Endothelial cell of umbilical vein (primary cell): ENCODE measurements around the gene BICD2. TPM values are rescaled to one million over a fixed set of nuclear protein-coding genes. Genes with fewer than 3 reads are reported as not detected.

Experiments used
- BruUV-seq: library from RNA; stranded (reverse); fragments of 400-500 nt; replicated peaks from 2 replicates; lab custom pipeline; 2021; lab: Mats Ljungman, UMichigan
- CTCF ChIA-PET: fragments of 300-600, 350-600 bp; sonication (Branson Sonifier 250); formaldehyde crosslinking; loops from one replicate; lab custom pipeline; 2021; ENCODE audit warnings: antibody characterized with exemption, inconsistent platforms; lab: Charles Lee
- POLR2A ChIA-PET: fragments of 300-600, 350-600 bp; sonication (Branson Sonifier 250); formaldehyde crosslinking; loops from one replicate; lab custom pipeline; 2021; ENCODE audit warnings: antibody characterized with exemption, inconsistent platforms; lab: Charles Lee
- DNase-seq: peaks from one replicate; pipeline ENCODE4 v3.0.0-alpha.2; 2011; ENCODE audit warnings: low read depth, low spot score
- FAIRE-seq: peaks from 2 replicates; lab custom pipeline; 2011; peaks lifted over from hg19 to GRCh38; lab: Jason Lieb, UNC
- H2AFZ ChIP-seq: 2 replicates; pipeline ENCODE4 v1.6.0; 2012; ENCODE audit warnings: low read depth, low read length, control low read depth, inconsistent platforms
- H3K27ac ChIP-seq: 2 replicates; pipeline ENCODE4 v1.5.1; 2011; ENCODE audit warnings: low read depth, mild to moderate bottlenecking, control low read depth, low read length, moderate library complexity; ENCODE audit not compliant: insufficient read depth
- H3K27me3 ChIP-seq, 2 experiments: 2 replicates each; pipeline versions ENCODE4 v1.6.0 to v1.6.1; 2011; ENCODE audit warnings: low read length in 2 of 2, mixed read lengths in 1 of 2; ENCODE audit not compliant: control insufficient read depth in 2 of 2, insufficient read depth in 2 of 2
- H3K36me3 ChIP-seq, 2 experiments: 2 replicates in 1 of 2; 3 replicates in 1 of 2; pipeline ENCODE4 v1.5.1; 2011; ENCODE audit warnings: low read length in 2 of 2, mild to moderate bottlenecking in 1 of 2, moderate library complexity in 1 of 2; ENCODE audit not compliant: control insufficient read depth in 2 of 2, insufficient read depth in 2 of 2; ENCODE audit errors: extremely low read depth in 1 of 2
- H3K4me1 ChIP-seq: 3 replicates; pipeline ENCODE4 v1.5.1; 2011; ENCODE audit warnings: mild to moderate bottlenecking, low read length; ENCODE audit not compliant: control insufficient read depth, insufficient read depth; ENCODE audit errors: extremely low read depth
- H3K4me2 ChIP-seq: 2 replicates; pipeline ENCODE4 v1.6.1; 2011; ENCODE audit warnings: low read length, control low read depth, mixed read lengths; ENCODE audit not compliant: insufficient read depth
- H3K4me3 ChIP-seq, 3 experiments: fragments of 200-600 bp in 1 of 3; sonication (generic), shearing (Covaris generic) in 1 of 3; replicated peaks in 1 of 3; 2 replicates each; pipeline ENCODE4 v1.5.1; 2011 to 2016; ENCODE audit warnings: control low read depth in 3 of 3, low read length in 3 of 3, mild to moderate bottlenecking in 2 of 3, inconsistent platforms in 1 of 3, low read depth in 1 of 3, moderate library complexity in 1 of 3; ENCODE audit not compliant: insufficient read depth in 1 of 3
- H3K79me2 ChIP-seq: 2 replicates; pipeline ENCODE4 v1.6.0; 2012; ENCODE audit warnings: low read length, inconsistent platforms; ENCODE audit not compliant: control insufficient read depth, insufficient read depth
- H3K9ac ChIP-seq: replicated peaks from 2 replicates; pipeline ENCODE3; 2011; ENCODE audit warnings: low read length, control low read depth; ENCODE audit not compliant: insufficient read depth; ENCODE audit errors: extremely low read depth
- H3K9me1 ChIP-seq: replicated peaks from 3 replicates; pipeline ENCODE4 v1.6.0; 2011; ENCODE audit warnings: mild to moderate bottlenecking, low read length; ENCODE audit not compliant: control insufficient read depth, insufficient read depth; ENCODE audit errors: extremely low read depth
- H3K9me3 ChIP-seq: replicated peaks from 2 replicates; pipeline ENCODE4 v1.5.1; 2012; ENCODE audit warnings: low read length, inconsistent platforms; ENCODE audit not compliant: control insufficient read depth, insufficient read depth
- H4K20me1 ChIP-seq: replicated peaks from 2 replicates; pipeline ENCODE3; 2011; ENCODE audit warnings: mild to moderate bottlenecking, low read length; ENCODE audit not compliant: control insufficient read depth, insufficient read depth; ENCODE audit errors: extremely low read depth
- FOS ChIP-seq: IDR thresholded peaks from 2 replicates; pipeline ENCODE4 v1.6.1; 2011; ENCODE audit warnings: mild to moderate bottlenecking, low read length, moderate library complexity, borderline replicate concordance; ENCODE audit not compliant: insufficient read depth
- GATA2 ChIP-seq: IDR thresholded peaks from 2 replicates; pipeline ENCODE4 v1.7.0; 2011; ENCODE audit warnings: low read depth, mild to moderate bottlenecking, moderate library complexity, mixed read lengths, low read length; ENCODE audit not compliant: insufficient read length, insufficient read depth
- JUN ChIP-seq: IDR thresholded peaks from 2 replicates; pipeline ENCODE4 v1.6.1; 2011; ENCODE audit warnings: borderline replicate concordance, low read depth; ENCODE audit not compliant: insufficient read length, insufficient read depth
- POLR2A ChIP-seq: IDR thresholded peaks from 2 replicates; pipeline ENCODE4 v1.6.1; 2012; ENCODE audit warnings: low read depth, mild to moderate bottlenecking, control low read depth, low read length
- POLR2AphosphoS5 ChIP-seq: IDR thresholded peaks from 2 replicates; pipeline ENCODE4 v1.6.1; 2012; ENCODE audit warnings: low read depth, mild to moderate bottlenecking, control low read depth, low read length, moderate library complexity; ENCODE audit not compliant: insufficient read depth
- dilution Hi-C: fragments of 300-500 bp; cut with MboI; formaldehyde crosslinking; loops from one replicate; pipeline ENCODE4 v1.15.0; 2019; ENCODE audit warnings: low sequenced_read_pairs; ENCODE audit not compliant: extremely low pct_ligation_motif_present
- intact Hi-C: fragments of 100-400 bp; cut with micrococcal nuclease; formaldehyde crosslinking; loops from one replicate; pipeline ENCODE4 v1.10.0; 2022
- polyA plus RNA-seq, 4 experiments: library from polyadenylated mRNA; depleted of rRNA in 3 of 4; stranded (reverse) in 3 of 4; unstranded in 1 of 4; fragments of >200 nt; gene quantifications; 2 replicates each; pipeline versions ENCODE4 v1.2.1 to v1.2.3, GENCODE V29; 2011 to 2012; ENCODE audit warnings: missing spikeins in 1 of 4
- total RNA-seq: library from RNA; stranded (reverse); gene quantifications from 2 replicates; pipeline ENCODE4 v1.2.3, GENCODE V29; 2021
- TF ChIP-seq, protein P1 (sequence below), 2 donors: IDR thresholded peaks; 1 replicate in 1 of 2; 2 replicates in 1 of 2; pipeline ENCODE4 v1.5.1; 2011; ENCODE audit warnings: low read length in 2 of 2, mild to moderate bottlenecking in 2 of 2, moderate library complexity in 2 of 2, control low read depth in 1 of 2, inconsistent platforms in 1 of 2, low read depth in 1 of 2; ENCODE audit not compliant: insufficient read depth in 1 of 2; ENCODE audit errors: extremely low read depth in 1 of 2

The BICD2 gene
- total and polyA plus RNA-seq, 2 donors (not counting 3 experiments of a cell fraction or from before 2014, with no cell fraction given) = 14.3 to 39.3 TPM

DNA sequence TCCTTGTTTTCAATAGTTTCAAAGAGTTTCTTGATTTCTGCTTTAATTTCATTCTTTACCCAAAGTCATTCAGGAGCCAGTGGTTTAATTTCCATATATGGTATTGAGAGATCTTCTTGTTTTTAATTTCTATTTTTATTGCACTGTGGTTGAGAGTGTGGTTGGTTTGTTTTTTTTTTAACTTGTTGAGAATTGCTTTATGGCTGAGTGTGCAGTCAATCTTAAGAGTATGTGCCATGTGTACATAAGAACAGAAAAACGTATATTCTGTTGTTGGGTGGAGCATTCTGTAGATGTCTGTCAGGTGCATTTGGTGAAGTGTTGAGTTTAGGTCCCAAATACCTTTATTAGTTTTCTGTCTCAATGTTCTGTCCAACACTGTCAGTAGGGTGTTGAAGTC is 68.0 kb downstream of the BICD2 start:
- Histone ChIP-seq H3K9ac (no peak overlapping the region), H3K9me3 (no peaks in the 10 kb centered on the region), H2AFZ (no peak overlapping the region), H3K27ac (no peak overlapping the region), H3K4me2 (no peak overlapping the region), H3K4me3 (no peak overlapping the region), H3K36me3 (no peaks in the 10 kb centered on the region), H3K79me2 (no peaks in the 10 kb centered on the region), H4K20me1 (no peaks in the 10 kb centered on the region), H3K4me1 (no peaks in the 10 kb centered on the region), H3K27me3 (no peaks in the 10 kb centered on the region), H3K9me1 (no peaks in the 10 kb centered on the region)
- FAIRE-seq = no peak
- no TSS peak for BruUV-seq
- intact Hi-C loops (no loop called here), dilution Hi-C loops (no loop called here)
- ChIA-PET POLR2A (no interaction called here), CTCF (no interaction called here)
- no peak for DNase-seq
- TF ChIP-seq, protein P1, sequence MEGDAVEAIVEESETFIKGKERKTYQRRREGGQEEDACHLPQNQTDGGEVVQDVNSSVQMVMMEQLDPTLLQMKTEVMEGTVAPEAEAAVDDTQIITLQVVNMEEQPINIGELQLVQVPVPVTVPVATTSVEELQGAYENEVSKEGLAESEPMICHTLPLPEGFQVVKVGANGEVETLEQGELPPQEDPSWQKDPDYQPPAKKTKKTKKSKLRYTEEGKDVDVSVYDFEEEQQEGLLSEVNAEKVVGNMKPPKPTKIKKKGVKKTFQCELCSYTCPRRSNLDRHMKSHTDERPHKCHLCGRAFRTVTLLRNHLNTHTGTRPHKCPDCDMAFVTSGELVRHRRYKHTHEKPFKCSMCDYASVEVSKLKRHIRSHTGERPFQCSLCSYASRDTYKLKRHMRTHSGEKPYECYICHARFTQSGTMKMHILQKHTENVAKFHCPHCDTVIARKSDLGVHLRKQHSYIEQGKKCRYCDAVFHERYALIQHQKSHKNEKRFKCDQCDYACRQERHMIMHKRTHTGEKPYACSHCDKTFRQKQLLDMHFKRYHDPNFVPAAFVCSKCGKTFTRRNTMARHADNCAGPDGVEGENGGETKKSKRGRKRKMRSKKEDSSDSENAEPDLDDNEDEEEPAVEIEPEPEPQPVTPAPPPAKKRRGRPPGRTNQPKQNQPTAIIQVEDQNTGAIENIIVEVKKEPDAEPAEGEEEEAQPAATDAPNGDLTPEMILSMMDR (IDR thresholded peaks at IDR 0.05; ENCODE audit: extremely low read depth in 1 of 2, insufficient read depth in 1 of 2, low read depth in 1 of 2, low read length in 2 of 2) = no peak
- TF ChIP-seq GATA2 = no peak
- TF ChIP-seq POLR2A = no peak
- TF ChIP-seq JUN = no peak
- no peak for TF ChIP-seq POLR2AphosphoS5
- no peak for TF ChIP-seq FOS

DNA sequence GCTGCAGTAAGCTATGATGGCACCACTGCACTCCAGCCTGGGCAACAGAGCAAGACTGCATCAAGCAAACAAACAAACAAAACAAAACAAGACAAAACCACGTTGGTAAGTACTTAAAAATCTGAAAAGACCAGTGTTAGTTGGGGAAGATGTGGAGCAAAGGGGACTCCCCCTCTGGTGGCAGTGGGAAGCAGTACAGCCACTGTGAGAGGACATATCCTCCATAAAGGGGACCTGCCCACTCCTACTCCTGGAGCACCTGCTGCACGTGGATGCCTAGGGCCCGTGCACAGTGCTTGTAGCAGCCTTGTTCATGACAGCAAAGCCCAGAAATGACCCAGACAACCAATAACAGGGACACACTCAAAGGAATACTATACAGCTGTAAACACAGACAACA is 77.7 kb downstream of the BICD2 start:
- ChIA-PET POLR2A (no interaction called here), CTCF (no interaction called here)
- Histone ChIP-seq H3K9me1 (no peaks in the 10 kb centered on the region), H3K79me2 (no peaks in the 10 kb centered on the region), H3K27me3 (no peaks in the 10 kb centered on the region), H3K9ac (no peak overlapping the region), H2AFZ (no peak overlapping the region), H4K20me1 (no peaks in the 10 kb centered on the region), H3K4me3 (no peak overlapping the region), H3K4me1 (no peaks in the 10 kb centered on the region), H3K9me3 (no peaks in the 10 kb centered on the region), H3K36me3 (no peaks in the 10 kb centered on the region), H3K4me2 (no peak overlapping the region), H3K27ac (no peak overlapping the region)
- BruUV-seq = no TSS peak
- dilution Hi-C loops = no loop called here
- DNase-seq = no peak
- TF ChIP-seq JUN = no peak
- TF ChIP-seq, protein P1 (IDR thresholded peaks at IDR 0.05; ENCODE audit: extremely low read depth in 1 of 2, insufficient read depth in 1 of 2, low read depth in 1 of 2, low read length in 2 of 2) = peak; percentile 10 to 30
- intact Hi-C loops = no loop called here
- no peak for FAIRE-seq
